Activated gamma-delta T cell treated with Interleukin-2 at 50 U/mL for 16 hours (primary cell): ENCODE measurements around the gene H2AZ2.
"Not testable (repeated sequence)": the region's sequence is repeated elsewhere in the genome, so short reads cannot be mapped to it uniquely, and the experiment has no call there.

Experiments used
- DNase-seq: peaks from one replicate; pipeline ENCODE4 v3.0.0-alpha.2; 2020

H2AZ2 gene

GRCh38 chr7:44847920-44848634 lies at the start of gene H2AZ2:
TSS of gene H2AZ2 (minus strand) at chr7:44848087. CDS start at chr7:44847971, 116 bp downstream.
- DNase-seq, result peak; percentile 100

GRCh38 chr7:44897309-44897708 lies 49.4 kb upstream of the H2AZ2 start:
- no peak for DNase-seq

GRCh38 chr7:44894888-44895580 lies 47.1 kb upstream of the H2AZ2 start:
- DNase-seq, result no peak

GRCh38 chr7:44893710-44894234 lies 45.9 kb upstream of the H2AZ2 start:
- no peak for DNase-seq

GRCh38 chr7:44891791-44892190 lies 43.9 kb upstream of the H2AZ2 start:
- DNase-seq, result no peak

GRCh38 chr7:44891372-44891771 lies 43.5 kb upstream of the H2AZ2 start:
- DNase-seq, result peak; percentile 59

GRCh38 chr7:44889086-44889781 lies 41.3 kb upstream of the H2AZ2 start:
- no peak for DNase-seq

- no peak for DNase-seq
Observed at GRCh38 chr7:44887293-44887692, 39.4 kb upstream of the H2AZ2 start.

GRCh38 chr7:44885394-44886317 lies 37.8 kb upstream of the H2AZ2 start, which contains the start of gene PURB:
TSS of gene PURB (minus strand) at chr7:44885530. CDS start at chr7:44885348, 182 bp downstream.
- peak; percentile 95 for DNase-seq

- peak; percentile 44 for DNase-seq
Observed at GRCh38 chr7:44884621-44885393, 36.9 kb upstream of the H2AZ2 start.

- no peak for DNase-seq
Observed at GRCh38 chr7:44883961-44884620, 36.2 kb upstream of the H2AZ2 start.

GRCh38 chr7:44882899-44883298 lies 35.0 kb upstream of the H2AZ2 start:
- DNase-seq, result no peak

GRCh38 chr7:44881610-44882009 lies 33.7 kb upstream of the H2AZ2 start:
- no peak for DNase-seq

GRCh38 chr7:44881066-44881600 lies 33.2 kb upstream of the H2AZ2 start:
- DNase-seq, result no peak

GRCh38 chr7:44880317-44881018 lies 32.6 kb upstream of the H2AZ2 start:
- DNase-seq, result no peak

- DNase-seq, result no peak
Observed at GRCh38 chr7:44876393-44876792, 28.5 kb upstream of the H2AZ2 start.

- DNase-seq, result no peak
Observed at GRCh38 chr7:44875241-44875640, 27.4 kb upstream of the H2AZ2 start.

- no peak for DNase-seq
Observed at GRCh38 chr7:44872787-44873186, 24.9 kb upstream of the H2AZ2 start.

GRCh38 chr7:44871918-44872317 lies 24.0 kb upstream of the H2AZ2 start:
- not testable (repeated sequence) for DNase-seq

- not testable (repeated sequence) for DNase-seq
Observed at GRCh38 chr7:44870780-44871179, 22.9 kb upstream of the H2AZ2 start.
